ENCODE data around the gene MAGI2. TPM values are rescaled to one million over a fixed set of nuclear protein-coding genes. Genes with fewer than 3 reads are reported as not detected.

Gene MAGI2
- total RNA-seq, 1 experiment from 2014 or later: 14.3 TPM

DNA sequence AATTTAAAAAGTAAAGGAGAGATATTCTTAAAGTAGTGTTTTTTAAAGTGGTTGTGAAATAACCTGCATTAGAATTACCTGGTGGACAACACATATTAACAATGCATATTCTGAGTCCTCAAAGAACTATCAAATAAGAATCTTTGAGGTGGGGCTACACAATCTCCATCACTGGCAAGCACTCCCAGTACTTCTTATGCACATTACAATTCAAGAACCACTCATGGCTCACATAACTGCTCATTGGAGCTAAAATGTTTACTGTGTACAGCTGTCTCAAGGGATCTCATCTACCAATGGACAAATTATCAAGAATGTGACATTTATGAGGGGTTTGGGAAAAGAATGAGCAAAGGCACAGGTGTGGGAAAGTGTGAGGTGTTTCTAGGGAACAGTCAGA lies 962.9 kb downstream of the MAGI2 start:
- no peaks in the 10 kb centered on the region for H3K79me1 ChIP-seq (ENCODE audit: insufficient read depth, low read depth, low read length, poor library complexity, severe bottlenecking)
- no peak overlapping the region for H3K9ac ChIP-seq (ENCODE audit: extremely low read depth, insufficient read length, low read length)
- Mint-ChIP-seq H3K9me3 (no peaks in the 10 kb centered on the region; a peak in 1 of 5 replicates), H3K36me3 (ENCODE audit: insufficient read depth in 1 of 3, low read depth in 3 of 3) (peaks cover 10 to 15% (median 14%) of the 10 kb centered on the region in 3 experiments; a peak in 6 of 7 replicates), H3K27me3 (ENCODE audit: low read depth) (no peaks in the 10 kb centered on the region), H3K4me3 (no peak overlapping the region), H3K27ac (no peak overlapping the region), H3K4me1 (peaks cover 30 to 41% of the 10 kb centered on the region in 2 experiments)
- no peak overlapping the region for H2BK120ac ChIP-seq (ENCODE audit: low read depth, low read length, poor library complexity, severe bottlenecking)
- no peak overlapping the region for H2BK20ac ChIP-seq (ENCODE audit: low read depth, low read length, poor library complexity, severe bottlenecking)
- H2BK12ac ChIP-seq (ENCODE audit: insufficient read length, low read depth, low read length): no peak overlapping the region
- H3K27ac ChIP-seq (ENCODE audit: insufficient read length, low read depth, low read length): no peak overlapping the region
- H3K56ac ChIP-seq (ENCODE audit: insufficient read length, low read depth, low read length): no peak overlapping the region
- no peak overlapping the region for H2AK5ac ChIP-seq (ENCODE audit: insufficient read length, low read length)
- H3K4me2 ChIP-seq (ENCODE audit: insufficient read depth, insufficient read length, low read length): no peak overlapping the region
- no peak overlapping the region for H2BK5ac ChIP-seq (ENCODE audit: insufficient read length, low read length)
- H3K4ac ChIP-seq (ENCODE audit: low read depth, low read length): no peak overlapping the region
- H4K20me1 ChIP-seq (ENCODE audit: control insufficient read depth, insufficient read depth, insufficient read length): no peaks in the 10 kb centered on the region
- H4K8ac ChIP-seq (replicated peaks; ENCODE audit: insufficient read length, low read depth, low read length): no peak overlapping the region
- H3K4me1 ChIP-seq (ENCODE audit: insufficient read depth, low read length): no peaks in the 10 kb centered on the region; the same call in 1 of the 2 replicates
- H3K14ac ChIP-seq (ENCODE audit: insufficient read depth, low read length): no peak overlapping the region
- no peak overlapping the region for H4K5ac ChIP-seq (ENCODE audit: insufficient read length, low read depth, low read length)
- H3K9me3 ChIP-seq (ENCODE audit: control insufficient read depth, low read depth, low read length): no peaks in the 10 kb centered on the region
- no peaks in the 10 kb centered on the region for H3K79me2 ChIP-seq (ENCODE audit: insufficient read depth, low read length)
- no peak overlapping the region for H4K91ac ChIP-seq (ENCODE audit: insufficient read length, low read depth, low read length)
- no peak overlapping the region for H3T11ph ChIP-seq (ENCODE audit: low read length)
- no peaks in the 10 kb centered on the region for H3K23me2 ChIP-seq (ENCODE audit: insufficient read length, low read depth, low read length, poor library complexity, severe bottlenecking)
- no peak overlapping the region for H2BK15ac ChIP-seq (ENCODE audit: low read depth, low read length)
- no peak overlapping the region for H3K23ac ChIP-seq (ENCODE audit: insufficient read length, low read depth, low read length)
- H3K18ac ChIP-seq (ENCODE audit: insufficient read length, low read depth, low read length): no peak overlapping the region
- H3K27me3 ChIP-seq (ENCODE audit: insufficient read depth, low read length): no peaks in the 10 kb centered on the region
- TF ChIP-seq, protein P1, sequence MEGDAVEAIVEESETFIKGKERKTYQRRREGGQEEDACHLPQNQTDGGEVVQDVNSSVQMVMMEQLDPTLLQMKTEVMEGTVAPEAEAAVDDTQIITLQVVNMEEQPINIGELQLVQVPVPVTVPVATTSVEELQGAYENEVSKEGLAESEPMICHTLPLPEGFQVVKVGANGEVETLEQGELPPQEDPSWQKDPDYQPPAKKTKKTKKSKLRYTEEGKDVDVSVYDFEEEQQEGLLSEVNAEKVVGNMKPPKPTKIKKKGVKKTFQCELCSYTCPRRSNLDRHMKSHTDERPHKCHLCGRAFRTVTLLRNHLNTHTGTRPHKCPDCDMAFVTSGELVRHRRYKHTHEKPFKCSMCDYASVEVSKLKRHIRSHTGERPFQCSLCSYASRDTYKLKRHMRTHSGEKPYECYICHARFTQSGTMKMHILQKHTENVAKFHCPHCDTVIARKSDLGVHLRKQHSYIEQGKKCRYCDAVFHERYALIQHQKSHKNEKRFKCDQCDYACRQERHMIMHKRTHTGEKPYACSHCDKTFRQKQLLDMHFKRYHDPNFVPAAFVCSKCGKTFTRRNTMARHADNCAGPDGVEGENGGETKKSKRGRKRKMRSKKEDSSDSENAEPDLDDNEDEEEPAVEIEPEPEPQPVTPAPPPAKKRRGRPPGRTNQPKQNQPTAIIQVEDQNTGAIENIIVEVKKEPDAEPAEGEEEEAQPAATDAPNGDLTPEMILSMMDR (conservative IDR thresholded peaks at IDR 0.05): no peak
- no peak overlapping the region for H2AFZ ChIP-seq (ENCODE audit: low read length)
- DNase-seq: no peak
